SK-N-MC (cell line): Measurements from ENCODE around the gene PDE9A.
"Not testable (repeated sequence)": the region's sequence is repeated elsewhere in the genome, so short reads cannot be mapped to it uniquely, and the experiment has no call there.

Experiments
- DNase-seq: peaks from one replicate; pipeline ENCODE4 v3.0.0-alpha.2; 2011; ENCODE audit warnings: low read depth, low spot score
- H3K27ac ChIP-seq: fragments of 200-600 bp; sonication (generic); 2 replicates; pipeline ENCODE4 v1.5.1; 2016; ENCODE audit warnings: mixed run types
- H3K36me3 ChIP-seq: fragments of 200-600 bp; sonication (generic); 2 replicates; pipeline ENCODE4 v1.6.1; 2017; ENCODE audit warnings: antibody characterized with exemption, low read length, mixed read lengths; ENCODE audit not compliant: insufficient read depth
- H3K4me3 ChIP-seq: fragments of 200-600 bp; sonication (generic); 2 replicates; pipeline ENCODE4 v1.5.1; 2016
- H3K9ac ChIP-seq: fragments of 200-600 bp; sonication (generic); 2 replicates; pipeline ENCODE4 v1.8.0; 2017; ENCODE audit warnings: mixed run types, mixed read lengths; ENCODE audit not compliant: insufficient read length
- H3K9me3 ChIP-seq: fragments of 200-600 bp; sonication (generic); 2 replicates; pipeline ENCODE4 v1.6.1; 2017; ENCODE audit warnings: low read depth, mild to moderate bottlenecking, antibody characterized with exemption, low read length, moderate library complexity, mixed read lengths
- EZH2 ChIP-seq: fragments of 200-600 bp; sonication (generic); IDR thresholded peaks from one replicate; pipeline ENCODE4 v1.6.1; 2017; ENCODE audit warnings: antibody characterized with exemption
- FOXP2 ChIP-seq: optimal IDR thresholded peaks from 2 replicates; pipeline ENCODE3; 2011; ENCODE audit warnings: mild to moderate bottlenecking, moderate library complexity; ENCODE audit not compliant: insufficient read depth; ENCODE audit errors: extremely low read length, control extremely low read depth
- POLR2AphosphoS5 ChIP-seq: IDR thresholded peaks from 2 replicates; pipeline ENCODE4 v1.6.1; 2012; ENCODE audit warnings: mild to moderate bottlenecking, low read depth, low read length, borderline replicate concordance

The PDE9A gene

GRCh38 chr21:42619841-42620240 is 33.6 kb upstream of the PDE9A start:
- H3K27ac ChIP-seq, result no peak overlapping the region
- H3K4me3 ChIP-seq, result no peak overlapping the region
- no peak for DNase-seq
- TF ChIP-seq EZH2, result no peak
- no peak for TF ChIP-seq FOXP2
- TF ChIP-seq POLR2AphosphoS5, result no peak
- H3K9me3 ChIP-seq, result no peaks in the 10 kb centered on the region
- no peak overlapping the region for H3K9ac ChIP-seq
- no peaks in the 10 kb centered on the region for H3K36me3 ChIP-seq

GRCh38 chr21:42621166-42621818 is 32.1 kb upstream of the PDE9A start:
- Histone ChIP-seq H3K27ac (no peak overlapping the region), H3K9ac (no peak overlapping the region), H3K9me3 (no peaks in the 10 kb centered on the region), H3K36me3 (no peaks in the 10 kb centered on the region), H3K4me3 (no peak overlapping the region)
- DNase-seq, result no peak
- TF ChIP-seq POLR2AphosphoS5, result no peak
- TF ChIP-seq EZH2, result no peak
- no peak for TF ChIP-seq FOXP2

GRCh38 chr21:42621819-42622177 is 31.6 kb upstream of the PDE9A start:
- no peak overlapping the region for H3K9ac ChIP-seq
- no peak for DNase-seq
- no peak overlapping the region for H3K4me3 ChIP-seq
- H3K36me3 ChIP-seq, result no peaks in the 10 kb centered on the region
- H3K9me3 ChIP-seq, result no peaks in the 10 kb centered on the region
- TF ChIP-seq EZH2 (no peak), FOXP2 (no peak), POLR2AphosphoS5 (no peak)
- no peak overlapping the region for H3K27ac ChIP-seq

- H3K9me3 ChIP-seq, result no peaks in the 10 kb centered on the region
- no peak for DNase-seq
- H3K36me3 ChIP-seq, result no peaks in the 10 kb centered on the region
- H3K9ac ChIP-seq, result no peak overlapping the region
- H3K27ac ChIP-seq, result no peak overlapping the region
- no peak overlapping the region for H3K4me3 ChIP-seq
- no peak for TF ChIP-seq FOXP2
- TF ChIP-seq POLR2AphosphoS5, result no peak
- no peak for TF ChIP-seq EZH2
Measured at GRCh38 chr21:42622284-42622683, 31.1 kb upstream of the PDE9A start.

GRCh38 chr21:42623694-42624093 is 29.7 kb upstream of the PDE9A start:
- no peak overlapping the region for H3K27ac ChIP-seq
- TF ChIP-seq FOXP2 (no peak), EZH2 (no peak), POLR2AphosphoS5 (no peak)
- no peak overlapping the region for H3K4me3 ChIP-seq
- no peaks in the 10 kb centered on the region for H3K36me3 ChIP-seq
- H3K9me3 ChIP-seq, result no peaks in the 10 kb centered on the region
- no peak for DNase-seq
- H3K9ac ChIP-seq, result no peak overlapping the region

- H3K4me3 ChIP-seq, result no peak overlapping the region
- TF ChIP-seq EZH2 (no peak), POLR2AphosphoS5 (no peak), FOXP2 (no peak)
- DNase-seq, result no peak
- no peaks in the 10 kb centered on the region for H3K9me3 ChIP-seq
- no peak overlapping the region for H3K27ac ChIP-seq
- no peaks in the 10 kb centered on the region for H3K36me3 ChIP-seq
- H3K9ac ChIP-seq, result no peak overlapping the region
Measured at GRCh38 chr21:42624095-42624790, 29.2 kb upstream of the PDE9A start.

- Histone ChIP-seq H3K9me3 (no peaks in the 10 kb centered on the region), H3K9ac (no peak overlapping the region), H3K36me3 (no peaks in the 10 kb centered on the region), H3K4me3 (no peak overlapping the region), H3K27ac (no peak overlapping the region)
- TF ChIP-seq POLR2AphosphoS5 (no peak), EZH2 (no peak), FOXP2 (no peak)
- DNase-seq, result no peak
Measured at GRCh38 chr21:42624936-42625335, 28.5 kb upstream of the PDE9A start.

- TF ChIP-seq FOXP2 (no peak), EZH2 (no peak)
- no peak overlapping the region for H3K27ac ChIP-seq
Measured at GRCh38 chr21:42626171-42626570, 27.2 kb upstream of the PDE9A start.

GRCh38 chr21:42627527-42628289 is 25.7 kb upstream of the PDE9A start:
- H3K36me3 ChIP-seq, result no peaks in the 10 kb centered on the region
- H3K27ac ChIP-seq, result no peak overlapping the region
- DNase-seq, result no peak
- TF ChIP-seq POLR2AphosphoS5 (no peak), FOXP2 (no peak), EZH2 (no peak)
- H3K9ac ChIP-seq, result no peak overlapping the region
- no peak overlapping the region for H3K4me3 ChIP-seq
- no peaks in the 10 kb centered on the region for H3K9me3 ChIP-seq

More at GRCh38 chr21:42626171-42626570, 27.2 kb upstream of the PDE9A start:
- Histone ChIP-seq H3K36me3 (no peaks in the 10 kb centered on the region), H3K9me3 (no peaks in the 10 kb centered on the region), H3K4me3 (no peak overlapping the region), H3K9ac (no peak overlapping the region)
- DNase-seq, result no peak

- not testable (repeated sequence) for H3K27ac ChIP-seq, DNase-seq, H3K9ac ChIP-seq, H3K4me3 ChIP-seq, H3K9me3 ChIP-seq, H3K36me3 ChIP-seq
Measured at GRCh38 chr21:42628466-42629061, 24.9 kb upstream of the PDE9A start.
